GM18867 (cell line): ENCODE measurements around the gene RAB41.
"Not testable (repeated sequence)": the region's sequence is repeated elsewhere in the genome, so short reads cannot be mapped to it uniquely, and the experiment has no call there.

Experiments used
- ATAC-seq: cut with Tn5 transposase; IDR thresholded peaks from one replicate; pipeline ENCODE4 v1.9.1; 2021; ENCODE audit warnings: mild to moderate bottlenecking, moderate library complexity; ENCODE audit not compliant: unreplicated experiment

Gene RAB41

DNA sequence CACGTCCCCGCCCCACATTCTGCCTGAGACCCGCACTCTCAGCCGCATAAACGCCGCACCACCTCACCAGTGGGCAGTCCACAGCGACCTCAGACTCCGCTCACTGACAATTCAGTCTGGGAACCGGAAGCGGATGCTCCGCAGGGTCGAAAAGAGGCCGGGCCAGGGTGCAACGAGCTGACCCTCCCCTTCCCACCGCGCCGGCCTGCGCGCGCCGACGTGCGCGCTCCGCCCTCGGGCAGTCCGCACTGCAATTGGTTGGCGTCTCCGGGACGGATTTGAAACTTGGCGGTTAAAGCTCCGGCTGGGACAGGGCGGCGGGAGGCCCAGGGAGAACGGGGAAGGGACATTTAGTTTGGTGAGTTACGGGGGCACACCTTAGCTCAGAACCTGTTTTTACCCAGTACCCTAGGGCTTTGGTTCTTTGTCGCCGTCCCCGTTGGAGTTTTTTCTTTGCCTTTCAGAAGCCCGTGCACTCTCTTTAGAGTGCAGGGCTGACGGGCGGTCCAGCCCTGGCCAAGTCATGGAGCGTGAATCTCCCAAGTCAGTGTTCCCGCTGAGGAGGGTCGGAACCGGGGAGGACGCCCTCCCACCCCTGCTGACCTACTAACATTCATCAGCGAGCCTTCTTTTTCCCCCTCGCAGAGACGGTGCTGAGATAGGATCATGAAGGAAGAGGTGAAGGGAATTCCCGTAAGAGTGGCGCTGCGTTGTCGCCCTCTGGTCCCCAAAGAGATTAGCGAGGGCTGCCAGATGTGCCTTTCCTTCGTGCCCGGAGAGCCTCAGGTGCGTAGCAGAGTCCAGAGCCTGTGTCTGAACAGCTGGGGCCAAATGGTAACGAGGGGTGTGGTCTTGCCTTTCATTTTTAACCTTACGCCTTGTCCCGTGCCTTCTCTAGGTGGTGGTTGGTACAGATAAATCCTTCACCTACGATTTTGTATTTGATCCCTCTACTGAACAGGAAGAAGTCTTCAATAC, 8.1 kb downstream of the RAB41 start, which contains the start of the genes KIF4A and PDZD11:
TSS of gene KIF4A (plus strand) at position 312 of the 978 bp plus-strand sequence. CDS start at position 667, 355 bp downstream.
TSS of gene PDZD11 (minus strand) at position 135 of the 978 bp plus-strand sequence. CDS start 586 bp downstream, outside the sequence.
- peak; percentile 98 for ATAC-seq

- no peak for ATAC-seq
Observed at GRCh38 chrX:70292788-70293187, 10.8 kb downstream of the RAB41 start.

DNA sequence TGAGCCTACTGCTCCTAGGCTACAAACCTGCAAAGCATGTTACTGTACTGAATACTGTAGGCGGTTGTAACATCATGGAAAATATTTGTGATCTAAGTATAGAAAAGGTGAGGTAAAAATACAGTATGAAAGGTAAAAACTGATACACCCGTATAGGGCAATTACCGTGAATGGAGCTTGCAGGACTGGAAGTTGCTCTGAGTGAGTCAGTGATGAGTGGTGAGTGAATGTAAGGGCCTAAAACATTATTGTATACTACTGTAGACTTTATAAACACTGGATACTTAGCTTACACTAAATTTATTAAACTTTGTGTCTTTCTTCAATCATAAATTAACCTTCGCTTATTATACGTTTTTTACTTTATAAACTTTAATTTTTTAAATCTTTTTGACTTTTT, 11.6 kb downstream of the RAB41 start:
- no peak for ATAC-seq

DNA sequence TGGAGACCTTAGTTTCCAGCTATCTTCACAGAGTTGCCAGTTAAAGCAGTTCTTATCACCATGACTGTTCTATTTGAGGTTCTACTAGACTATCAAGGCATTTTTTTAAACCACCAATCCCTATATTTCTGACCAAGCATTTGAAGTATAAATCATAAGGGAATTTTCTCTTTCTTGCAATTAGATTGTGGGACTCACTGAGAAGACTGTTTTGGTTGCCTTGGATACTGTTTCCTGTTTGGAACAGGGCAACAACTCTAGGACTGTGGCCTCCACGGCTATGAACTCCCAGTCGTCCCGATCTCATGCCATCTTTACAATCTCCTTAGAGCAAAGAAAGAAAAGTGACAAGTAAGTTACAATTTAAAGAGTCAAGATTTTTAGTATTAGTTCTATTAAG, 19.7 kb downstream of the RAB41 start:
- ATAC-seq = no peak

DNA sequence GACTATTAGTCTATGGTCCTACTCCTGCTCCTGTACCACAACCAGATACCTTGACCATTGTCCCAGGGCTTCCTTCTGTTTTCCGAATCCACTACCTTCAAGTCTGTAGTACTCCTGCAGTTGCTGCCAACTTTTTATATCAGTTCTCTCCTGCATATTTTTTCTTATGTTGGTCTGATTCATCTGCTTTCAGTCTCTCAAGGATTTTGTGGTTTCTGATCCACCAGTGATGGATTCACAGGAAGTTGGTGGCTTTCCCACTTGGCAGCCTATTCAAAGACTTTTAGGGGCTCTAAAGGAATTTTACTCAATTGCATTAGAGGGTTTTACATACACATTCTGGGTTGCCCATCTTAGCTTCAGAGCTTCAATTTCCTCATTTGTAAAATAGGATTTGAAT, 31.5 kb downstream of the RAB41 start:
- ATAC-seq = no peak

- no peak for ATAC-seq
Observed at GRCh38 chrX:70322784-70323183, 40.8 kb downstream of the RAB41 start.

DNA sequence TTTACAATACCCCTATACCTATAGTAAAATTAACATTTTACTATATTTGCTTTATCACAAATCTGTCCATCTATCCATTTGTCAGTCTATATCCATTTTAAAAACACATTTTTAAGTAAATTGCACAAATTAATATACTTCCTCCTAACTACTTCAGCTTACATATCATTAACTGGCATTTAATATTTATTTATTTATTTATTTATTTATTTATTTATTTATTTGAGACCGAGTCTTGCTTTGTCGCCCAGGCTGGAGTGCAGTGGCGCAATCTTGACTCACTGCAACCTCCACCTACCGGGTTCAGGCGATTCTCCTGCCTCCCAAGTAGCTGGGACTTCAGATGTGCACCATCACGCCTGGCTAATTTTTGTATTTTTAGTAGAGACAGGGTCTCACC, 41.7 kb downstream of the RAB41 start:
- ATAC-seq = not testable (repeated sequence)

GRCh38 chrX:70324326-70324725, 42.4 kb downstream of the RAB41 start:
- ATAC-seq = no peak

- ATAC-seq = no peak
Observed at GRCh38 chrX:70331161-70331560, 49.2 kb downstream of the RAB41 start.

- no peak for ATAC-seq
Observed at GRCh38 chrX:70332600-70332999, 50.6 kb downstream of the RAB41 start.
